LNCAP (cell line): ENCODE data around the gene MVB12B.

Experiments used
- TF ChIP-seq, protein P1 (sequence below): fragments of 450-650 bp; IDR thresholded peaks from 2 replicates; pipeline ENCODE4 v1.5.1; 2017; ENCODE audit warnings: mild to moderate bottlenecking

Gene MVB12B

DNA sequence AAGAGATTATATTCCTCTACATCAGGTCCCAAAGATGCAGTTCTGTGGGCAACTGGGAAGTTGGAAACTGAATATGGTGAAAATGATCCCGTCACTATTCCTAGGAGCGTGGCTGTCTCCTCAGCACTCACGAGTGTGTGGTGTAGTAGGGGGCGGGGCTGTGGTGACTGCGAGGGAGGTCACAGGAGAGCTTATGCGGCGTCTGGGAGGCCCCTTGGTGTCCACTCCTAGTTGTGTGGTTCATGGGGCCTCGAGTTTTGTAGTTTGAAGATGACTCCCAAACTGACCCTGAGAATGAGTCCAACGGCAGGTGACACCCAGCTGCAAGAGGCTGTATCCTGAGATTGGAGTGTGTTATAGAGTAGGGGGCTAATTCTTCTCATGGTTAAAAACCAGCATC, 68.2 kb downstream of the MVB12B start:
- TF ChIP-seq, protein P1, sequence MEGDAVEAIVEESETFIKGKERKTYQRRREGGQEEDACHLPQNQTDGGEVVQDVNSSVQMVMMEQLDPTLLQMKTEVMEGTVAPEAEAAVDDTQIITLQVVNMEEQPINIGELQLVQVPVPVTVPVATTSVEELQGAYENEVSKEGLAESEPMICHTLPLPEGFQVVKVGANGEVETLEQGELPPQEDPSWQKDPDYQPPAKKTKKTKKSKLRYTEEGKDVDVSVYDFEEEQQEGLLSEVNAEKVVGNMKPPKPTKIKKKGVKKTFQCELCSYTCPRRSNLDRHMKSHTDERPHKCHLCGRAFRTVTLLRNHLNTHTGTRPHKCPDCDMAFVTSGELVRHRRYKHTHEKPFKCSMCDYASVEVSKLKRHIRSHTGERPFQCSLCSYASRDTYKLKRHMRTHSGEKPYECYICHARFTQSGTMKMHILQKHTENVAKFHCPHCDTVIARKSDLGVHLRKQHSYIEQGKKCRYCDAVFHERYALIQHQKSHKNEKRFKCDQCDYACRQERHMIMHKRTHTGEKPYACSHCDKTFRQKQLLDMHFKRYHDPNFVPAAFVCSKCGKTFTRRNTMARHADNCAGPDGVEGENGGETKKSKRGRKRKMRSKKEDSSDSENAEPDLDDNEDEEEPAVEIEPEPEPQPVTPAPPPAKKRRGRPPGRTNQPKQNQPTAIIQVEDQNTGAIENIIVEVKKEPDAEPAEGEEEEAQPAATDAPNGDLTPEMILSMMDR, result no peak

DNA sequence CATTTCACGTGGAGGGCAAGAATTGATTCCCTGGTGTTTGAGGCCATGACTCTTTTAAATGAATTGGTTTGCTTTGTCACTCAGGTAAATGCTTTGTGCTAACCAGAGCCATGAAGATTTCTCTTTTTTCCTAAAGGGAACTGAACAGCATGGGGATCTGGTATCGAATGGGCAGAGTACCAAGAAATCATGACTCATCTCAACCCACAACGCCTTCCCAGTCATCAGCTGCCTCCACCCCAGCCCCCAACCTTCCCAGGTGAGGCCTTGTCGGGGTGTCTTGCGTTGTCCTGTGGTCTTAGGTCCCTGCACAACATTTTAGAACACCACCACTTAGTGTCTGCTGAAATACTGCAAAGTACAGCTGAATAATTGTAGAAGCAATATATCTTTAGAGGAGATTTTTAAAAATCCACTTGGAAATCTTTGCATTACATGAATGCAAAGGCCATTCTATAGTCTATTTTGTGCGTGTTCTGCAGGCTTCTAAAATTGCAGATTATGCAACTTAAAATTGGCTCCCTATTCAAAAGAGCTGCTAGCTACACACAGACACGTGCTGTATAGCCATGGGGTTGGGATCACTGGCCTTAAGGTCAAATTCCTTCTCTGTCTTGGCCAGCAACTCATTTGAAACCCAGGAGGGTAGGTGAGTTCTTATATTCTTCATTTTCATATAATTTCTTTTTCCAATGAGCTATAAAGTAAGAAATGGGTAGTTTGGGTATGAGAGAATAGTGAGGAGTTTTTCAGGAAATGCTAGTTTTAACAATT, 69.0 kb downstream of the MVB12B start:
- TF ChIP-seq, protein P1, result no peak

DNA sequence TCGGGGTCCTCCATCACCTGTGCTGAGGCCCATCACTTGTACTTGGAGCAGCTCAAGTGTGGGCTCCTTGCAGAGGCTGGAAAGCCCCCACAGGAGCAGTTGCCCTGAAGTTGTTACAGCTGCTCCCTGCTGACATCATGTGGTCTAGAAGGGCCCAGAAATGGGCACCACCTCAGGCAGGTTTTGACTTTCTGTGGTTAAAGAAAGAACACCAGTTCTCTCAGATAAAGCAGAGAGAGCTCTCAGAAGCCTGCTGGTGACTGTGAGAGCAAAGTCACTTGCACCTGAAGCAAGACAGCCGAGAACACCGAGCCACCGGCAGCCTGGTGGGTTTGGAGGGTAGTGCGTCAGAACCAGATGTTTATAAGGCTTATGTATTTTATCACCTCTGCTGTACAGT, 70.4 kb downstream of the MVB12B start:
- TF ChIP-seq, protein P1, result 0 out of 2 replicates have a peak, but pooled peaks have one; percentile 9

DNA sequence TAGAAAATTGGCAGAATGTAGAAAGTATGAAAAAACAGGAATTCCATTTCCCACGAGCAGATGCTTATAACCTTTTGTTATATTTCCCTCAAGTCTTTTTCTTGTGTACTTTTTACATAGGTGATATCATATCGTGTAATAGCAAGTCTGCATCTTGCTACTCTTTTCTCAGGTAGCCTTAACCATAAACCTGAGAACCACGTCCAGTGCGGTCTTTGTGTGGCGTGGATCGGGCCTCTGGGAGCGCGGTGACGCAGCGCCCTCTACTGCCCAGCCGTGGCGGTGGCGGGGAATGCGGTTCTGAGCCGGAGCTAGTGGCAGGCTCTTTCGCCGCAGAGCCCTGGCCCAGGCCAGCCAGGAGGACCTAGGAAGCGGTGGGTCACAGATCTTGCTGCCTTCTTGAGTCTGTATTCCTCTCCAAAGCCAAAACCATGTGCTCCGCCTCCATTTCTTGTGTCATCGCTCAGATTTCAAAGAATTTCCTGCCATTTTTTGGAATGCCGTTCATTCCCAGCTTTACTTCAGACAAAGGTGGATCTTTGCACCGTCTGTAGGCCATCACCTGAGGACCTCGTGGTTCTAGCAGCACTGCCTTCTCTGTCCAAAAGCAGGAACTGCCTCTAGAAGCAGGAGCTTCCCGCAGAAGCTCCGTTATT, 71.9 kb downstream of the MVB12B start:
- TF ChIP-seq, protein P1, result peak; percentile 99

DNA sequence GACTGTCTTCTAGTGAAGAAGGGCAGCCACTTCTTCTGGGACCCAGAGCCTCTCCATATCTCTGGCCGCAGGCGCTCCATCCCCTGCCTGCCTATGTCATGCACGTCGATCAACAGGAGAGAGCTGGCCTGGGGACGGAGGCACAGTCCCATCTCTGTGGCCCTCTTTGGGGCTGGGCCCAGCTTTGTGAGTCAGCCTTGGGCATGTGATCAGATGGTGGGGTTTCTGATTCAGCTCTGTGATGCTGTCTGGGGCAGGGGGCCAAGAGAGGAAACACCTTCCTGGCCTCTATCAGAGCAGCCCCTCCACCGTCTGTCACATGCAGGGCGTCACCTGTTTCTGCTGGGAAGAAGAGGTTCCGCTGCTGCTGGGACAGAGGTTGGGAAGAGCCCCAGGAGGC, 72.6 kb downstream of the MVB12B start:
- TF ChIP-seq, protein P1, result no peak

DNA sequence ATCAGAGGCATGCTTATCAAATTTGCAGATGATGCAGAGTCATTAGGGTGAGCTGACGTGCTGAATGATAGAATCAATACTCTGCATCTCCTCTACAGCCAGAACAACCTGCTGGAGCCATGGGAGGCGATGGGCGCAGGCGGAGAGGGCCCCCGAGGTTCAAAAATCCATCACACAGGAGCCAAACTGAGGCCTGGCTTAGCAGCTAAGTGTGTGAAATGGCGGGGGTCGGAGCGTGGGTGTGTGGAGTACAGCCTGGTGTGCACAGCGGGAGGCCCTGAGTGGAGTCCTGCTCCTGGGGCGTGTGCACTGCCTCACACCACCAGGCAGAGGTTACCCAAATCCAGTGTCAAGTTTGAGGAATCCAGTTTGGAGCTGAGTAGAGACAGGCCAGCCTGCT, 73.2 kb downstream of the MVB12B start:
- TF ChIP-seq, protein P1, result no peak

DNA sequence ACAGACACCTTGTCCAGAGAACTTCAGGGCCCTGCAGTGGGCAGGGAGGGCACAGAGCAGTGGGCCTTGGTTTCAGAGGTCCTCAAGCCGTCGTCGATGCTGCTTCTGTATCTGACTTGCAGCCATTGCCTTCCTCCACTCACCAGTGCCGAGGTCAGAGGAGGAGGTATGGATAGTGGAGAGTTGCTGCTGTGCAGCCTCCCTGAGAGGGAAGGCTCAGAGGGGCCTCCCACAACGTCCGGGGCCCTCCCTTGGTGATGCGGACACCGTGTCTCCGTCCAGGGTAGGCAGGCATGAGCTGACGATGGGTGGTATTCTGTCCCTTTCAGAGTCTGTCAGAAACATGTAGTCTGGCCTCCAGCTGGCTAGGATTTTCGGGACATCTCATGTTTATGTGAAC, 73.9 kb downstream of the MVB12B start:
- TF ChIP-seq, protein P1, result no peak
